HS-27A (cell line): ENCODE data around the gene ZSCAN10.
"Not testable (repeated sequence)": the region's sequence is repeated elsewhere in the genome, so short reads cannot be mapped to it uniquely, and the experiment has no call there.

Experiments
- DNase-seq: peaks from one replicate; pipeline ENCODE4 v3.0.0-alpha.2; 2012; ENCODE audit warnings: low read depth, missing footprints

ZSCAN10 gene

GRCh38 chr16:3085868-3086595 lies 13.1 kb downstream of the ZSCAN10 start:
- DNase-seq, result no peak

- DNase-seq, result no peak
Measured at GRCh38 chr16:3084969-3085670, 14.0 kb downstream of the ZSCAN10 start.

DNA sequence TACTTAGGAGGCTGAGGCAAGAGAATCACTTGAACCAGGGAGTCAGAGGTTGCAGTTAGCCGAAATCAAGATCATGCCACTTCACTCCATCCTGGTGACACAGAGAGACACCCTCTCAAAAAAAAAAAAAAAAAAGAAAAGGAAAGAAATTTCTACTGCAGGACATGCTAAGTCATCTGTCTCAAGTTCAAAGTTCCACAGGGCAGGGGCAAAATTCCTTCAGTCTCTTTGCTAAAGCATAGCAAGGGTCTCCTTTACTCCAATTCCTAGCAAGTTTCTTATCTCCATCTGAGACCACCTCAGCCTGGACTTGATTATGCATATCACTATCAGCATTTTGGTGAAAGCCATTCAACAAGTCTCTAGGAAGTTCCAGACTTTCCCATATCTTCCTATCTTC lies 14.6 kb downstream of the ZSCAN10 start:
- DNase-seq, result no peak

- DNase-seq, result not testable (repeated sequence)
Measured at GRCh38 chr16:3083408-3083807, 15.7 kb downstream of the ZSCAN10 start.

DNA sequence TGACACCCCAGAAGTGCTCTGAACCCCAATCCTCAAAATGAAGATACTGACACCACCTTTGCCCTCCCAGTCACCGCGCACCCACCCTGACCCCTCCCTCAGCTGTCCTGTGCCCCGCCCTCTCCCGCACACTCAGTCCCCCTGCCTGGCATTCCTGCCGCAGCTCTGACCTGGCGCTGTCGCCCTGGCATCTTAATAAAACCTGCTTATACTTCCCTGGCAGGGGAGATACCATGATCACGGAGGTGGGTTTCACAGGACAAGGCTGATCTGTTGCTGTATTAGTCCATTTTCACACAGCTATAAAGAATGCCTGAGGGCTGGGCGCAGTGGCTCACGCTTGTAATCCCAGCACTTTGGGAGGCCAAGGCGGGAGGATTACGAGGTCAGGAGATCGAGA lies 17.1 kb downstream of the ZSCAN10 start:
- DNase-seq, result not testable (repeated sequence)

DNA sequence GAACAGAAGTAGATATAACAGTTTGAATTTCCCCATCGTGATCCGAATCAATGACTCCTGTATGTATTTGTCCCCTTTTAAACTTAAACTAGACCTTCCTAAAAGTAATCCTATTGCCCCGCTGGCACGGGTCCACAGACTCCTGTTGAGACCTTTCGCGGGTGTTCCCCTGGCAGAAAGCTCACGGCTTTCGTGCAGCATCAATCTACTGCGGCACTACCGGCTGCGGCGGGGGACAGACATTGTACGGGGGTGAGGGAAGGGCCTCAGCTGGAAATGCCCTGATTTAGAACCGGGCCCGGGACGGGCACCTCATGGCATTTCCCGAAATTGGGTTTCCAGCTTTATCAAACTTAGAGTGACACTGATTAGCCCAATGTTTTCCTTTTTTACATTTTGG lies 19.1 kb downstream of the ZSCAN10 start:
- no peak for DNase-seq

DNA sequence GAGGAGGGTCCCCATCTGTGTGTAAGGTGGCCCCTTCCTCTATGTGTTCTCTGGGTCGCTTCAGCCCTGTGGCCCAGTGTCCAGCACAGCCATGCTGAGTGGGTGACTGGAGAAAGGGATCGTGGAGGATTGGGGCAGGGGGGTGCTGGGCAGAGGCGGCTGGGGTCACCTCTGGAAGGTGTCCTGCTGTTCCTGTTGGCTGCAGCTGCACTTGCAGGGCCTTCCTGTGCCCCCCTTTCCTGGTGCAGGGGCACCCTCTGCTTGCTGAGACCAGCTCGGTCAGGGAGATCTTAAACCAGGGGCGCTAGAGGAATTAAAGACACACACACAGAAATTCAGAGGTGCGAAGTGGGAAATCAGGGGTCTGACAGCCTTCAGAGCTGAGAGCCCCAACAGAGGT lies 22.5 kb downstream of the ZSCAN10 start:
- DNase-seq, result no peak

DNA sequence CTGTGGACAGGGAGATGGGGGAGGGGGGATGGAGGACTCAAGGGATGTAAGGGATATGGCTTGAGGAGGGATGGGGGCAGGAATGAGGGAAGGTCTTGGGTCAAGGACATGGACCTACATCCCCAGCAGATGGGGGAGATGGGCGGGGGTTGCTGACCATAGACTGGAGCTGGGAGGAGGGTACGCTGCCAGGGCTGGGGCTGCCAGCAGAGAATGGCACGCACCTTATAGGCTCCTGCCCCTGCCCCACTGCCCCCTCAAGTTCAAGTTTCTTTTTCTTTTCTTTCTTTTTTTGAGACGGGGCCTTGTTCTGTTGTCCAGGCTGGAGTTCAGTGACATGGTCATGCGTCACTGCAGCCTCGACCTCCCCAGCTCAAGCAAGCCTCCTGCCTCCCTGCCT lies 23.1 kb downstream of the ZSCAN10 start:
- DNase-seq, result not testable (repeated sequence)

DNA sequence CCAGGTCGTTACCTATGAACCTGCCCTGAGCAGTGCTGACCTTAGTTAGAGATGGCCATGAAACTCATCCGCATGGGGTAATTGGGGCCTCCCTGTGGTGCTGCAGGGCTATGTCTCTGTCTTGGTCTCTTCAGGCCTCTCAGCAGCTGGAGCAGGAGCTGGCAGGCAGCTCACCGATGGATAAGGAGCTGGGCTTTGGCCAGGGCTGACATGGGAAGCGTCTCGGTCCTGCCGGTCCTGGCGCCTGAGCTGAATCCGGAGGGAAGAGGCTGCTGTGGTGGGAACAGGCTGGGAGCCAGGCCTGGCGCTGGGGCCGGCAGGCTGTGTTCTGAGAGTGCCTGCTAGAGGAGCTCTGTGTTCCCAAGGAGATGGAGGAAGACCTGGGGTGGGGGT lies 23.6 kb downstream of the ZSCAN10 start:
- no peak for DNase-seq

DNA sequence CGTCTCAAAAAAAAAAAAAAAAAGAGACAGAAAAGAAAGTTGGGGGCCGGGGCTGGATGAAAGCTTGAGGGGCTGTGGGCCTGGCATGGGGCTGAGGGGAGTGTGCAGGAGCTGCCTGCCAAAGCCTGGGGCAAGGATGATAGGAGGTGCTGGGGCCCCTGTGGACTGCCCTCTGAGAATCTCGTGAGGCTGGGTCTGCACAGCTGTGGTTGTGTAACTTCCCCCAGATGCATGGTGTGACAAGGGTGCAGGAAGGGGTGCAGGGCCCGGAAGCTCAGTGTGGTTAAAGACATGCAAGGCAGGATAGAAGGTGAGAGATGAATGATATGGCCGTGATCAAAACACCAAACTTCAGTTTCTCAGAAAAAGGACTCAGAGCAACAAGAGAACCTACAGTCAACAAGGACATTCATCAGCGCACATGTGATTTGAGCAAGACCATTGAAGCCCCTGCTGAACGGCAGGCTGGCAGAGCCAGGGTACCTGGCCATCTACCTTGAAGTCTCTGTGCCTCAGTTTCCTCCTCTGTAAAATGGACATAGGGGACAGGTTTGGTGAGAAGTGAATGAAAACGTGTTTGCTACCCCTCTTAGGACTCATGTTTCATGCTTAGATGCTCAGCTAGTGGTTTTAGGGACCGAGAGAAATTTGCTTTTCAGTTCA lies 24.1 kb downstream of the ZSCAN10 start:
- DNase-seq, result no peak

DNA sequence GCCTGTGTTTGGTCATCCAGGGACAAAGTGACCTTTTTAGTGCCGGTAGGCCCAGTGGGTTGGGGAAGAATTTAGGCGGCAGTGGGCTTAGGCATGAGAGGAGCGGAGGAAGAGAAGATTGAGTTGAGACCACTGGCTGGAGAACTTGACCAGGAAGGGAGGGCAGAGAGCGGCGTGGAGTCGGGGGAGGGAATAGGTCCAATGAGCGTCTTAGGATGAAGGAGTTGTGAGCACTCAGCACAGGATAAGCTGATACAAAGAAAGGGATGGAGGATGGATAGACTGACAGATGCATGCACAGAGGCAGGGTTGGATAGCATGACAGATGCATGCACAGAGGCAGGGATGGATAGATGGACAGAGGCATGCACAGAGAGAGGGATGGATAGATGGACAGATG lies 25.6 kb downstream of the ZSCAN10 start:
- no peak for DNase-seq

DNA sequence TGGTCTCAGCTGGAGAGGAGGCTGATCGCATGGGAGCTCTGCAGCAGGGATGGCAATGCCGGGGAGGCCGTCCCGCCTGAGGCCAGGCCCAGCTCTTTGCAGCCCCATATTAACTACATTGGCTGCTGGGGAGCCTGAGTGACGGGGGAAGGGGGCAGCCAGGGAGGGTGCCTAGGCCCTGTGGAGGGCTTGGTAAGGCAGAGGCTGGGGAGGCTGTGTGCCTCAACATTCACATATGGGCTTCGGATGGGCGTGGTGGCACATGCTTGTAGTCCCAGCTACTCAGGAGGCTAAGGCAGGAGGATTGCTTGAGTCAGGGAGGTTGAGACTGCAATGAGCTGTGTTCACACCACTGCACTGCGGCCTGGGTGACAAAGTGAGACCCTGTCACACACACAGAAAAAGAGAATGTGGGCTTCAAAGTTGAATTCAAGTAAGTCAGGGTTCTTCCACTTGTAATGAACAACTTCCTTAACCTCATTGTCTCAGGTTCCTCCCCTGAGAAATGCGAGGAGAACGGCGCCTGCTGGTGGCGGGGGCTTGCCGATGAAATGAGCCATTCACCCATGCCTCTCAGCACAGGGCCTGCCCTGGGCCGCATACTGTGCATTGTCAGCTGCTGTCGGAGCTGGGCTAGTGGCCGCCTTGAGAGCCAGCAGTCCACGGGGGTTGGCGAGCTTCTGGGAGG lies 26.4 kb downstream of the ZSCAN10 start:
- DNase-seq, result not testable (repeated sequence)

DNA sequence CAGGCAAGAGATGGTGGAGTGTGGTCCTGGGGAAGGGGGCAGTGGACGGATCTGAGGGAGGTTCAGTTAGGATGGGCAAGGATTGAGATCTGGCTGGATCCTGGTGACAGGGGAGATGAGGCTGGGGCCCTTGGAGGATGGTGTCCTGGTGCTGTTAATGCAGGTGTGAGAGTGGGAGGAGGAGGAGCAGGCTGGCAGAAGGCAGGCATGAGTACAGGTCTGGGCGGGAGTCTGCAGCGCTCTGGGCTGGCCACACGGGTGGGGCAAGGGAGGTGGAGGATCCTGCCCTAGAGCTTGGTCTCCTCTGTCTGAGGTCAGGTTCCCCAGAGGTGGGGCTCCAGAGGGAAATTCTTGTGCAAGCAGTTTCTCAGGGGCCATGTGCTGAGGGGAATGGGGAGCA lies 26.9 kb downstream of the ZSCAN10 start:
- not testable (repeated sequence) for DNase-seq

- no peak for DNase-seq
Measured at GRCh38 chr16:3071655-3072054, 27.4 kb downstream of the ZSCAN10 start.

- DNase-seq, result no peak
Measured at GRCh38 chr16:3070608-3071111, 28.4 kb downstream of the ZSCAN10 start.

GRCh38 chr16:3069146-3069545 lies 29.9 kb downstream of the ZSCAN10 start:
- not testable (repeated sequence) for DNase-seq

DNA sequence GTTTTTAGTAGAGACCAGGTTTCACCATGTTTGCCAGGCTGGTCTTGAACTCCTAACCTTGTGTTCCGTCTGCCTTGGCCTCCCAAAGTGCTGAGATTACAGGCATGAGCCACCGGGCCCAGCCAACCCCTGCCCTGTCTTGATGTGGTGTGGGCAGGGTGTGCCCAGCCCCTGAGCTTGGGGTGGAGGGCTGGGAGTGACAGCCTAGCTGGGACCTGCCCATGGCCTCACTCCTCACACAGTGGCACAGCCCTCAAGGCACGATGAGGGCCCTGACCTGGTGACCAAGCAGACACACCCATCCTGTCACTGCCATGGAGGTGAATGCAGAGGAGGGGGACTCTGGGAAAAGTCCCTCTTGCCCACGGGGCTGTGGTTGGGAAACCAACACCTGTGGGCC lies 30.6 kb downstream of the ZSCAN10 start:
- DNase-seq, result no peak

DNA sequence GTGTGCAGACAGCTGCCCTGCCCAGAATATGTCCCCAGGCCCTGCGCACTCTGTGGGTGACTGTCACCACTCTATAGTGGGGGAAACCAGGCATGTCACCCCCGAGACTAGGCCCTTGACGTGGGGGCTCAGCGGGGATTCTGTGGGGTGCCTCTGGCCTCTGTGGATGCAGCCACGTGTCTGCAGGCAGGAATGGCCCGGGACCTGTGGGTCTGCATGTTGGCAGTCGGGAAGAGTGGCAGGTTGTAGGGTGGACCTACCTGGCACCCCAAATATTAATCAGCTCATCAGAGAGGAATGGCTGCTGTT lies 32.7 kb downstream of the ZSCAN10 start:
- DNase-seq, result no peak

DNA sequence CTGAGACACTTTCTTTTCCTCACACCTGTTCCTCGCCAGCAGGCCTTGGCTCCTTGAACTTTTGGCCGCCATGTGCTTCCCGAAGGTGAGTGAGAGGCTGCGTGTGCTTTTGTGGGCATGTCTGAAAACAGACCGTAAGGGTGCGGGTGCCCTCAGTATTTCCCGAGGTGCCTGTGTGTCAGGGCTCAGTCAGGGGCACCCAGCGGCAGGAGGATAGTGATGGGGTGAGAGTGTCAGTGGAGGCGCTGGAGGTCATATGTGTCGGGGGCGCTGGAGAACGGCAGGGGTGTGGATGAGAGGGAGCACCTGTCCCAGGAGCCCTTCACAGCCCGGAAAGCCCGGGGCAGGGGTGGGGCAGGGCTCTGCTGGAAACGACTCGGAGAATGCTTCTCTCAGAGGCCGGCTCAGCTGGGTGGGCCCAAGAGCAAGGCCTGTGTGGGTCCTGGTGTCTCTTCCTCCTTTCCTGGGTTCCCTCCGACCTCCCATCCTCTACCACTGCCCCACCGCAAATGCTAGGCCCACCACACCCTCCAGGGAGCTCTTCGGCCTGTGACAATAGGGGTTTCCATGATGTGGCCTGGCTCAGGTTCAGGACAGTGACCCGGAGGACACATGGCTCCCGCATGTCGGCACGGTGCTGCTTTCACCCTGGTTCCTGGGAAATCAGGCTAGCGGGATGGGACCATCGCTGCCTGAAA lies 33.2 kb downstream of the ZSCAN10 start:
- no peak for DNase-seq

GRCh38 chr16:3065069-3065741 lies 33.9 kb downstream of the ZSCAN10 start, which contains the start of gene IL32:
TSS of gene IL32 (plus strand) at chr16:3065640. CDS start at chr16:3065812, 172 bp downstream.
- DNase-seq, result peak; percentile 7
